Activated CD8-positive, alpha-beta T cell treated with anti-CD3 and anti-CD28 coated beads, Interleukin-2, amount 10 ng/mL, durations not matched to agents 7 days and 5 days (primary cell): ENCODE measurements around the gene TMTC2. TPM values are rescaled to one million over a fixed set of nuclear protein-coding genes. Genes with fewer than 3 reads are reported as not detected.

Source experiments
- ATAC-seq: fragments of 150-1000 bp; cut with Tn5 transposase; one replicate; pipeline ENCODE4 v1.10.0; 2021; ENCODE audit warnings: moderate library complexity
- CTCF ChIA-PET: fragments of 350-600 bp; sonication (Branson Sonifier 250); formaldehyde crosslinking; loops from one replicate; lab custom pipeline; 2021; ENCODE audit warnings: antibody characterized with exemption; lab: Charles Lee
- POLR2A ChIA-PET: fragments of 350-600 bp; sonication (Branson Sonifier 250); formaldehyde crosslinking; loops from one replicate; lab custom pipeline; 2021; ENCODE audit warnings: antibody characterized with exemption; lab: Charles Lee
- DNase-seq: peaks from one replicate; pipeline ENCODE4 v3.0.0-alpha.2; 2020
- H3K27ac Mint-ChIP-seq: one replicate; pipeline ENCODE4 v1.8.0; 2021; ENCODE audit warnings: mild to moderate bottlenecking, mixed read lengths
- H3K27me3 Mint-ChIP-seq: one replicate; pipeline ENCODE4 v1.8.0; 2021; ENCODE audit warnings: low read depth, mixed read lengths
- H3K36me3 Mint-ChIP-seq: one replicate; pipeline ENCODE4 v1.8.0; 2021; ENCODE audit warnings: low read depth, mixed read lengths
- H3K4me1 Mint-ChIP-seq: one replicate; pipeline ENCODE4 v1.8.0; 2021; ENCODE audit warnings: low read depth, mixed read lengths
- H3K4me3 Mint-ChIP-seq: one replicate; pipeline ENCODE4 v1.8.0; 2021; ENCODE audit warnings: mild to moderate bottlenecking, mixed read lengths
- H3K9me3 Mint-ChIP-seq: one replicate; pipeline ENCODE4 v1.8.0; 2022; ENCODE audit warnings: mixed read lengths; ENCODE audit not compliant: insufficient read depth
- total RNA-seq, 2 experiments: library from RNA; stranded (reverse); gene quantifications; one replicate each; pipeline ENCODE4 v1.2.3, GENCODE V29; 2021

The TMTC2 gene
- total RNA-seq, 2 experiments from 2014 or later: 1.3 to 1.9 TPM

DNA sequence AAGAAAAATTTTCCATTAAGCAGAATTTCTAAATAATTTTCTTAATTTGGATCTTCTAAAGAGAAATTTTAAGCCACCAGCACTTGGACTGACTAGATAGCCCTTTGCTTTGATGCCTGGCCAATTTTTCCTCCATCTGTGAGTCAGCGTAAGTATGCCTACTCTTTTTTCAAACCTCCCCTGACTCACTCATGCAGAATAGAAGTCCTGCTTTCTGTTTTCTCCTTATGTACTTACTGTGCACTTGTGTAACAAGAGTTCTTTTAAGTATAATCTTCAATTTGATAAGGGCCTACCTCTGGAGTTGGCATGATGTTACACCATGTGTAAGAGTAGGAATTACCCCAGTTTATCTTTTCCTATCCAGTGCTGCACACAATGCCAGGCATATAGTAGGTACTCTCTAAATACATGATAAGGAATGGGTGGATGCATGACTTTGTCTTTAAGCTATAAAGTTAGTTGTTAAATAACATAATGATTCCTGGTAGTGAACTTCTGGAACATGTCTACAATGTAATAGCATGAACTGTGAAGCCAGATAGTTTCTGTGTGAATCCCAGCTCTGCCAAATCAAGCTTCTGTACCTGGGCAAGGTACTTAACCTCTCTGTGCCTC lies 329.6 kb downstream of the TMTC2 start:
- H3K9me3 Mint-ChIP-seq: peaks cover under 1% of the 10 kb centered on the region
- CTCF ChIA-PET: no interaction called here
- no peaks in the 10 kb centered on the region for H3K36me3 Mint-ChIP-seq
- ATAC-seq (no peak), DNase-seq (no peak)
- POLR2A ChIA-PET: no interaction called here
- no peak overlapping the region for H3K4me3 Mint-ChIP-seq
- H3K27ac Mint-ChIP-seq: no peak overlapping the region
- no peaks in the 10 kb centered on the region for H3K4me1 Mint-ChIP-seq
- H3K27me3 Mint-ChIP-seq: no peaks in the 10 kb centered on the region

DNA sequence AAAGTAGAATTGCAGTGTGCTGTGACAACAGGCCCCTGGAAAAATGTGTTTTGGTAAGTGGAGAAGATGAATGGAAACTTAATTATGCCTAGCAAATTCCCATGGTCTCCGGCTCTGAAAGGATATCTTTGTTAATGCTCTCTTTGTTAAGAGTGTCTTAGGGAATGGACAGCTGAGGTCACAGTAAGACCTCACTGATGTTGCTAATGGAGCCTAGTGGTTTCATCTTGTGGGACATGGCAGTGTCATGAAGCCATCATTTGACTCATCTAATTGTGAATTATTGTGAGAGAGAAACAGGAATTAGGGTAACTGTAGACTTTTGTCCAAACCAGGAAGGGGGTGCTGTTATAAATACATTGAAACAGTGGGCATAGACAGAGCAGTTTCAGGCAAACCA lies 330.3 kb downstream of the TMTC2 start:
- no peaks in the 10 kb centered on the region for H3K9me3 Mint-ChIP-seq
- H3K36me3 Mint-ChIP-seq: no peaks in the 10 kb centered on the region
- ATAC-seq (no peak), DNase-seq (no peak)
- POLR2A ChIA-PET: interaction anchor here (0.6 kb wide), 1 partner anchor 287 kb away, joined by 3 read pairs; no protein-coding TSS in a partner anchor
- H3K27ac Mint-ChIP-seq: no peak overlapping the region
- H3K4me1 Mint-ChIP-seq: no peaks in the 10 kb centered on the region
- no peak overlapping the region for H3K4me3 Mint-ChIP-seq
- no peaks in the 10 kb centered on the region for H3K27me3 Mint-ChIP-seq
- CTCF ChIA-PET: no interaction called here

DNA sequence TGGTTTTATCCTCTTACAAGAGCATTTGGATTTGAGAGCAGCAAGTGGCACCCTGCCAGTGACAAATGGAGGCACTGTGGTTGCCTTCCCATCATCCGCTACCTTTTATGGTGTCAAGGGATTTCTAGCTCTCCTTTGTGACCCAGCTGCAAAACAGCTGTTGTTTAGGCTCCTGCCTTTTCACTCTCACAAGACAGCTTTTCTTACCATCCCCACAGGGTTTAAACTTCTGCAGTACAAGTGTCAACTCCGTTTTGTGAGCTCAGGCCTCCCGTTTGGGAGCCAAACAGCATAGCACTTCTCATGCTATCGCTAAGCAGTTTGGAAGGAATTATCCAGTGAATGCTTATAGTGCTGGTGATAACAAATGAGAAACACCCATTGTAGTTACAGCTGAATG lies 331.4 kb downstream of the TMTC2 start:
- POLR2A ChIA-PET: no interaction called here
- no peak overlapping the region for H3K27ac Mint-ChIP-seq
- no peak overlapping the region for H3K4me3 Mint-ChIP-seq
- no peaks in the 10 kb centered on the region for H3K4me1 Mint-ChIP-seq
- CTCF ChIA-PET: no interaction called here
- no peaks in the 10 kb centered on the region for H3K9me3 Mint-ChIP-seq
- H3K27me3 Mint-ChIP-seq: no peaks in the 10 kb centered on the region
- no peaks in the 10 kb centered on the region for H3K36me3 Mint-ChIP-seq
- ATAC-seq: no peak
- no peak for DNase-seq

DNA sequence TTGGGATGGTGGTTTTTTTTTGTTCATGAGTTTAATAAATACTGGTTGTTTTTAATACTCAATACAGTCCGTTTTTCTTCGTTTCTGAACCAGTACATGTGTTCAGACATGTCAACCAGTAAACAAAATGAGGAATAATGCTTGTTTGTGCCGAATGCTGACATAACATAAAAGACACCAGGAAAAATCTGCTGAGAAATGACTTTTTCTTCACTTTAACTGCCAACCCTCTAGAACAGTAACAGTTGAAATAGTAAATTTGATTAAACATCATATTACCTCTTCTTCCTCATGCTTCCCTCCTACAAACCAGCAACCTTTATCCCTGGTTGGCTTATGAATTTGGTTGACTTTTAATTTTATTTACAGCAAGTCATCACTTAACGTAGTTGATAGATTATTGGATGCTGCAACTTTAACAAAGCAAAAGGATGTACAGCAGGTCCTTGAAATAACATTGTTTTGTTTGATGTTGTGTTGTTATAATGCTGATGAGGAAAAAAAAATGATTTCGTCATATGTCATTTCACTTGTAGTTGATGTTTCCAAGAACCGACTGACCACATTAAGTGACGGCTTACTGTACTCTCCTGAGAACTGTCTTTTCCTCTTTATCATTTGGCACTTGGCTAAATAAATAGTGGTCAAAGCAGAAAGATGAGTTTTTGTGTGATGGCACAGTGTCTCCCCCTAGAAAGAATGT lies 340.5 kb downstream of the TMTC2 start:
- DNase-seq (no peak), ATAC-seq (no peak)
- POLR2A ChIA-PET: interaction anchor here (0.7 kb wide), 1 partner anchor 32 kb away, joined by 3 read pairs; no protein-coding TSS in a partner anchor
- Mint-ChIP-seq H3K36me3 (no peaks in the 10 kb centered on the region), H3K9me3 (no peaks in the 10 kb centered on the region), H3K27ac (no peak overlapping the region), H3K27me3 (no peaks in the 10 kb centered on the region), H3K4me3 (no peak overlapping the region), H3K4me1 (no peaks in the 10 kb centered on the region)
- CTCF ChIA-PET: no interaction called here

DNA sequence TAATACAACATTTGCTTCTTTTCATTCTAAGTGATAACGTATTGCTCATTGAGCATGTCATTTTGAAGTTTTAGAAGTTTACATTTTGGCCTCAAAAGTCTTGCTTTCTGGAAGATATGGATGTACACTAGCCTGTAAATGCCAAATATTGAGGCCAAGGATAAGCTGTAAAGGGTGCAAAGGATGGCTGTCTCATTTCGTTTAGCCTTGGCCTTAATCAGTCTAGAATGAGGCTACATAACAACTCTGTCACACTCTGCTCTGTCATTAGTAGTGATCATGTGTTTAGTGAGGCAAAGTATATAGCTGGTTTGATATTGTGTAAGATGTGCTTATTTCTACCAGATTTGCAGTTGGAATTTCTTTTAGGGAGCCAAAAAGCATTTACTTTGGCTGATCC lies 344.5 kb downstream of the TMTC2 start:
- H3K4me1 Mint-ChIP-seq: no peaks in the 10 kb centered on the region
- H3K9me3 Mint-ChIP-seq: no peaks in the 10 kb centered on the region
- H3K36me3 Mint-ChIP-seq: no peaks in the 10 kb centered on the region
- H3K27ac Mint-ChIP-seq: no peak overlapping the region
- ATAC-seq (no peak), DNase-seq (no peak)
- ChIA-PET POLR2A (no interaction called here), CTCF (no interaction called here)
- no peaks in the 10 kb centered on the region for H3K27me3 Mint-ChIP-seq
- no peak overlapping the region for H3K4me3 Mint-ChIP-seq

DNA sequence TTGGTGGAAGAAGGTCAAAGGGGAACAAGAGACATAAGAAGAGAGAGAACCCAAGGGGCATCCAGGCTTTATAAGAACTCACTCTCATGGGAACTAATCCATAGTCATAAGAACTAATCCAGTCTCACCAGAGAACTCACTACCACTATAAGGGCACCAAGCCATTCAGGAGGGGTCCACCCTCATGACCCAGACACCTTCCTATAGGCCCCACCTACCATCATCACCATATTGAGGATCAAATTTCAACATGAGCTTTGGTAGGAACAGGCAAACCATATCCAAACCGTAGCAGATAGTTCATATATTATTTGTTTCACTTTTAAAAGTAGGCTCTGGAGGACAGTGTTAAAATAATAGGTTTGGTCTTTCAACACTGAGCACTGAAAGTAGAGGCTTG lies 350.1 kb downstream of the TMTC2 start:
- ATAC-seq: no peak
- POLR2A ChIA-PET: interaction anchor here (0.6 kb wide), 1 partner anchor 443 kb away, joined by 3 read pairs; no protein-coding TSS in a partner anchor
- CTCF ChIA-PET: no interaction called here
- H3K36me3 Mint-ChIP-seq: no peaks in the 10 kb centered on the region
- DNase-seq: no peak
- H3K27ac Mint-ChIP-seq: no peak overlapping the region
- H3K4me1 Mint-ChIP-seq: no peaks in the 10 kb centered on the region
- H3K27me3 Mint-ChIP-seq: no peaks in the 10 kb centered on the region
- H3K4me3 Mint-ChIP-seq: no peak overlapping the region
- no peaks in the 10 kb centered on the region for H3K9me3 Mint-ChIP-seq

DNA sequence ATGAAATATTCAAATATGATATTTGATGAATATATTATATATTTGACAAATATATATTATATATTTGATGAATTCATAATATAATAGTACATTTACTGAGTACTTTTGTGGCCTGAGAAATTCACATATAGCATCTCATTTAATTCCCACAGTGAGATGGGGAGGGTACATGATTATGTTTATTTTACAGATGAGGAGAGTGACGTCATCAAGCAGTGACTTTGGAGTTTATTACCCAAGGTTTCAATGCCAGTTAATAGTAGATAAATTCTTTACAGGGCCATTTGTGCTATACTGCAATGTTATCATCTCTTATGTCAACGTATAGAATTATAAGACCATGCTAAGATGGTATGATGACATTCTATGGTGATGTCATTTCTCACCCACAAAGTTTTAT lies 352.7 kb downstream of the TMTC2 start:
- Mint-ChIP-seq H3K36me3 (no peaks in the 10 kb centered on the region), H3K4me1 (no peaks in the 10 kb centered on the region), H3K27ac (no peak overlapping the region), H3K9me3 (no peaks in the 10 kb centered on the region), H3K4me3 (no peak overlapping the region), H3K27me3 (no peaks in the 10 kb centered on the region)
- no peak for DNase-seq
- no peak for ATAC-seq
- POLR2A ChIA-PET: no interaction called here
- CTCF ChIA-PET: interaction anchor here (0.6 to 0.7 kb wide), 2 partner anchors 135 to 1836 kb away, joined by 5 read pairs; no protein-coding TSS in a partner anchor

DNA sequence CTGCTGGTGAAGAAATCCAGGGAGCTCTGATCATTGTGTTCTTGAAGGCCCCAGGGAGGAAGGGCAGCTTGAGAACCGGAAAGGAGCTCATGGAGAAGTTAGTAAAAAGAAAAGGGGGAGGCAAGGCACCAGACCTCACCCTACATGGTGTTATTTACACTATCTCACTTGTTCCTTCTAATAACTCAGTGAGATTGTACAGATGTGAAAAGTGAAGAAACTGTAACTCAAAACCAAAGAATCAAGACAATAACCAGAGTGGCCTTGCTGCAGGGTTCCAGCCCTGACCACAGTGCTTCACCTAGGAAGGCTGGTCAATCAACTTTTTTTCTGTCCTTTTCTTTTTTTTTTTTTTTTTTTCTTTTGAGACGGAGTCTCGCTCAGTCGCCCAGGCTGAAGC lies 353.6 kb downstream of the TMTC2 start:
- ChIA-PET POLR2A (no interaction called here), CTCF (no interaction called here)
- Mint-ChIP-seq H3K27ac (no peak overlapping the region), H3K27me3 (no peaks in the 10 kb centered on the region), H3K4me3 (no peak overlapping the region), H3K9me3 (no peaks in the 10 kb centered on the region), H3K36me3 (no peaks in the 10 kb centered on the region), H3K4me1 (no peaks in the 10 kb centered on the region)
- ATAC-seq (no peak), DNase-seq (no peak)

DNA sequence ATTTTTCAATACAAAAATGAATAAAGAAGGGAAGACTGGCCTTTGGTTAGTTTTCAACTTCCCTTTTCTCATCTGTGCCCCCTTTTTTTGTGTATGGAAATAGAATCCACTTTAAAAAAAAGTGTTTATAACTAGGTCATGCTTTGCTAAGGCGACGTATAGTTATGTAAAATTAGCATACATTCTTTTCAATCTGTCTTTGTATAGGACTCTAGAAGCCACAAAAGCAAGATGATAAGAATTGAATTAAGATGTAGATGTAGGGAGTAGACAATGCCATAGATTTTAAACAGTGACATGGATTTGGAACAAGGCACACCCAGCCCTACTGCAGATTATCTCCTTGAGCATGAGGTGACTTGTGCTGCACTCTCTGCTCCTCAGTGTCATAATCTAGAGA lies 354.3 kb downstream of the TMTC2 start:
- Mint-ChIP-seq H3K27ac (no peak overlapping the region), H3K9me3 (no peaks in the 10 kb centered on the region), H3K27me3 (no peaks in the 10 kb centered on the region), H3K36me3 (no peaks in the 10 kb centered on the region), H3K4me1 (no peaks in the 10 kb centered on the region), H3K4me3 (no peak overlapping the region)
- ChIA-PET POLR2A (no interaction called here), CTCF (no interaction called here)
- no peak for ATAC-seq
- no peak for DNase-seq

DNA sequence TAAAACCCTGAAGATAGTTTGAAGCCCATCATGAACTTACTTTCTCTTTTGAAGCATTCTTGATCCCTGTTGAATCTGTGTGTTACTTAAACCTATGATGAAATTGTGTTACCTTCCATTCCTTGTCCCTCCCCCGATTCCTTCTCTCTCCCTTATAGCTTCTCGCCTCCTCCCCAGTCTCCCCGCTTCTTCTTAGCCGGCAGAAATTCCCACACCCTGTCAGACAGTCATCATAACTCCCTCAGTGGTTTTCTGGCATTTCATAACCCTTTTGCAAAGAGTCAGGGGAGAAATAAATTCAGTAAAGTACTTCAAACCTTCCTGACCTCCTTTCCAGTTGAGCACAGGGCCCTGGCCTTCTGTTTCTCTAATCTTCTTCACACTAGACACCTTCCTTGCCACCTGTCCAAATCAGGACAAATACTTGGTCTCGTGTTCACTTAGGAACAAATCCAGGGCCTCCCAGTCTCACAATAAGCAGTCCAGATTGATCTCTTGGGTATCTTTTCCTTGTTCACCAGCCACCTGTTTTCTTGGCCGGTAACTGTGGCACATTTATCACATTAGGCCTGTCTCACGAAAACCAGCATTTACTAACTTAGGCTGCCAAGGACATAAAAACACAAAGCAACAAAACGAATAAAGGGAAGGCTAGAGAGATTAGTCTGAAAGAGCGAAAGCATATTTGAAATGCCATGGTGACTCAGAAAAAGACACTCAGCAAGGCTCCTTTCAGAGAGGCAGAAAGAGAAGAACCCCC lies 355.9 kb downstream of the TMTC2 start:
- ChIA-PET POLR2A (no interaction called here), CTCF (no interaction called here)
- Mint-ChIP-seq H3K4me3 (no peak overlapping the region), H3K9me3 (no peaks in the 10 kb centered on the region), H3K4me1 (no peaks in the 10 kb centered on the region), H3K27me3 (no peaks in the 10 kb centered on the region), H3K36me3 (no peaks in the 10 kb centered on the region), H3K27ac (no peak overlapping the region)
- ATAC-seq (no peak), DNase-seq (no peak)

DNA sequence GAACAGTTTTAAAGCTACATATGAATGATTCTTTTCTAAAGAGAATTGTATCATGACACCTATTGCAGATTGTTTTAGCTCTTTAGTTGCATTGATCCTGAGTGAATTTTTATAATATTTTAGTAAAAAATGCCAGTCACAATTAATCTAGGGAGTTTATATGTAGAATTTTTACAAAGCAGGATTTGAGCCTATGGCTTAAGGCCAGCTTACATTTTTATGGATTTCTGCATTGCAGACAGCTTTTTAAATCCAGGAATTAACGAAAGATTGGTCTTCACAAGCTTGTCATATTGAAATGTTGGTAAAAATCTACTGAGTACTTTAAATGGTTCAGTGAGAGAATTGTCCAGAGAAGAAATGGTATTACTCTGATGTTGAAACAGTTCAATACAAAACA lies 358.0 kb downstream of the TMTC2 start:
- DNase-seq: no peak
- Mint-ChIP-seq H3K4me1 (no peaks in the 10 kb centered on the region), H3K9me3 (no peaks in the 10 kb centered on the region), H3K27me3 (no peaks in the 10 kb centered on the region), H3K27ac (no peak overlapping the region), H3K4me3 (no peak overlapping the region), H3K36me3 (no peaks in the 10 kb centered on the region)
- no peak for ATAC-seq
- ChIA-PET CTCF (no interaction called here), POLR2A (no interaction called here)

DNA sequence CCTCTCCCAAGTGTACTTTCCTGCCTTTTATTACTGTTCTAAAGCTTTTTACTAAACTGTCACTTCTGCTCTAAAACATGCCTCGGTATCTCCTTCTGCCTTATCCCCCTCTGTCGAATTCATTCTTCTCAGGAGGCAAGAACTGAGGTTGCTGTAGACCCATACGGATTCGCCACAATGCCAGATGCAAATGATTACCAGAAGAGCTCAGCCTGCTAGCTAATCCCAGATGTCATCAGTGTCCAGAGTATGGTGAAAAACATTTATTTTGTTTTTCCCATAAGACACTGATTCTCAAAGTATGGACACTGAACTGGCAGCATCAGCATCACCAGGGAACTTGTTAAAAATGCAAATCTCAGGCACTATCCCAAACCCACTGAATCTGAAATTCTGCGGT lies 359.3 kb downstream of the TMTC2 start:
- Mint-ChIP-seq H3K9me3 (no peaks in the 10 kb centered on the region), H3K36me3 (no peaks in the 10 kb centered on the region), H3K27ac (no peak overlapping the region), H3K4me3 (no peak overlapping the region), H3K4me1 (no peaks in the 10 kb centered on the region), H3K27me3 (no peaks in the 10 kb centered on the region)
- no peak for DNase-seq
- POLR2A ChIA-PET: no interaction called here
- no peak for ATAC-seq
- CTCF ChIA-PET: no interaction called here
